ENCODE measurements around the gene DUSP2.

DUSP2 gene

GRCh38 chr2:96113367-96113677 is 31.9 kb downstream of the DUSP2 start:
- H3K36me3 Mint-ChIP-seq (ENCODE audit: low read depth): peaks cover 6% of the 10 kb centered on the region
- no peak overlapping the region for H3K27ac Mint-ChIP-seq

GRCh38 chr2:96112501-96113366 is 32.5 kb downstream of the DUSP2 start:
- no peak overlapping the region for H3K4me3 Mint-ChIP-seq
- H3K9me3 Mint-ChIP-seq: peaks cover 10% of the 10 kb centered on the region
- H3K27ac Mint-ChIP-seq: no peak overlapping the region
- TF ChIP-seq, protein P1, sequence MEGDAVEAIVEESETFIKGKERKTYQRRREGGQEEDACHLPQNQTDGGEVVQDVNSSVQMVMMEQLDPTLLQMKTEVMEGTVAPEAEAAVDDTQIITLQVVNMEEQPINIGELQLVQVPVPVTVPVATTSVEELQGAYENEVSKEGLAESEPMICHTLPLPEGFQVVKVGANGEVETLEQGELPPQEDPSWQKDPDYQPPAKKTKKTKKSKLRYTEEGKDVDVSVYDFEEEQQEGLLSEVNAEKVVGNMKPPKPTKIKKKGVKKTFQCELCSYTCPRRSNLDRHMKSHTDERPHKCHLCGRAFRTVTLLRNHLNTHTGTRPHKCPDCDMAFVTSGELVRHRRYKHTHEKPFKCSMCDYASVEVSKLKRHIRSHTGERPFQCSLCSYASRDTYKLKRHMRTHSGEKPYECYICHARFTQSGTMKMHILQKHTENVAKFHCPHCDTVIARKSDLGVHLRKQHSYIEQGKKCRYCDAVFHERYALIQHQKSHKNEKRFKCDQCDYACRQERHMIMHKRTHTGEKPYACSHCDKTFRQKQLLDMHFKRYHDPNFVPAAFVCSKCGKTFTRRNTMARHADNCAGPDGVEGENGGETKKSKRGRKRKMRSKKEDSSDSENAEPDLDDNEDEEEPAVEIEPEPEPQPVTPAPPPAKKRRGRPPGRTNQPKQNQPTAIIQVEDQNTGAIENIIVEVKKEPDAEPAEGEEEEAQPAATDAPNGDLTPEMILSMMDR (IDR thresholded peaks at IDR 0.05): no peak
- H3K27me3 Mint-ChIP-seq (ENCODE audit: low read depth, poor library complexity): peaks cover 47% of the 10 kb centered on the region
- H3K36me3 Mint-ChIP-seq (ENCODE audit: low read depth): peaks cover 6% of the 10 kb centered on the region
- no peak for DNase-seq
- H3K4me1 Mint-ChIP-seq: peaks cover 35% of the 10 kb centered on the region

More at GRCh38 chr2:96113367-96113677, 31.9 kb downstream of the DUSP2 start:
- H3K27me3 Mint-ChIP-seq (ENCODE audit: low read depth, poor library complexity): peaks cover 53% of the 10 kb centered on the region
- H3K4me3 Mint-ChIP-seq: no peak overlapping the region
- H3K9me3 Mint-ChIP-seq: peaks cover 10% of the 10 kb centered on the region
- TF ChIP-seq, protein P1 (IDR thresholded peaks at IDR 0.05): no peak
- peaks cover 30% of the 10 kb centered on the region for H3K4me1 Mint-ChIP-seq
- no peak for DNase-seq

DNA sequence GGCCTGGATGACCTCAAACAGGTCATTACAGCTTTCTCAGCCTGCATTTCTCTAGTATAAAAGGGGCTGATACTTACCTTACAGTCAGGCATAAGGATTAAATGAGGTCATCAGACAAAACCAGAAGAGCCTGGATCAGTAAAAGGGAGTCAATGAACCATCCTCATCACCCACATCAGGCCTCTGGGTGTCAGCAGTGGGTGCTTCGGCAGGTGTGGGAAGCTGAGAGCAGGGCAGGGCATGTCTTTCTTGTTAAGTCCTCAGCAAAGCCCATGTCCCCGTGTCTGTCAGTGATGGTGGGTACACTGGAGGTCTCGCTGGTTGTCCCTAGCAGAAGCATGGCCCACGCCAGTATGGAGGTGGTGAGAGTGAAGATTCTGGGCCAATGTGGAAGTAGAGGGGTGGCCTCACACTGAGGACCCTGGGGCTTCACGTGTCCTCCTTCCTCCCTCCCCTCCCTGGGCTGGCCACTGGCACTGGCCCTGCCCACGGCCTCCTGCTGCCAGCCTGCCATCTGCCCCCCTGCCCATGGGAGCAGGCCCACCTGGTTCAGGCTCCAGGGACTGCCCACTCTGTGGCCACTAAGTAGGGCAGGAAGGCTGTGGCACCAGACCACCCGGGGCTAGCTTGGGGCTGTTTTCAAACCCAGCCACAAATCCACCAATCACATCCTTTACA is 33.3 kb downstream of the DUSP2 start:
- H3K27me3 Mint-ChIP-seq (ENCODE audit: low read depth, poor library complexity): peaks cover 40% of the 10 kb centered on the region
- no peak for DNase-seq
- peaks cover 36% of the 10 kb centered on the region for H3K4me1 Mint-ChIP-seq
- no peak overlapping the region for H3K27ac Mint-ChIP-seq
- H3K9me3 Mint-ChIP-seq: peaks cover 10% of the 10 kb centered on the region
- H3K36me3 Mint-ChIP-seq (ENCODE audit: low read depth): peaks cover 6% of the 10 kb centered on the region
- TF ChIP-seq, protein P1 (IDR thresholded peaks at IDR 0.05): no peak
- H3K4me3 Mint-ChIP-seq: no peak overlapping the region

DNA sequence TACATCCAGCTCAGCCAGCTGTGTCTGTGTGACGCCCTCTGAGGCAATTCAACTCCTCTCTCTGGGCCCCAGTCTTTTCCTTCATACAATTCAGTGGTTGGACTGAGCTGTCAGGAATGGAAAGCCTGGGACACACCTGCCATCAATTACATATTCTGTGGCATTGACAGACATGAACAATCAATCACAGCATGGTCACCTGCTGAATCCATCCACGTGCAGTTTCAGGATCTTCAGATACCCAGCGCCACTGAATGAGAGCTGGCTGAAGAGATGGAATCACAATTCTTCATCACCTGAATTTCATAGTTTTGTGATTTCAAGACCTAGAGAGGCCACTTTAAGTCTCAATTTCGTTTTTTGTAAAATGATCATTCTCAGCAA is 34.0 kb downstream of the DUSP2 start:
- no peak for DNase-seq
- TF ChIP-seq, protein P1 (IDR thresholded peaks at IDR 0.05): no peak
- Mint-ChIP-seq H3K4me1 (peaks cover 36% of the 10 kb centered on the region), H3K9me3 (peaks cover 12% of the 10 kb centered on the region), H3K4me3 (no peak overlapping the region), H3K27me3 (ENCODE audit: low read depth, poor library complexity) (peaks cover 38% of the 10 kb centered on the region), H3K27ac (no peak overlapping the region), H3K36me3 (ENCODE audit: low read depth) (peaks cover 6% of the 10 kb centered on the region)

DNA sequence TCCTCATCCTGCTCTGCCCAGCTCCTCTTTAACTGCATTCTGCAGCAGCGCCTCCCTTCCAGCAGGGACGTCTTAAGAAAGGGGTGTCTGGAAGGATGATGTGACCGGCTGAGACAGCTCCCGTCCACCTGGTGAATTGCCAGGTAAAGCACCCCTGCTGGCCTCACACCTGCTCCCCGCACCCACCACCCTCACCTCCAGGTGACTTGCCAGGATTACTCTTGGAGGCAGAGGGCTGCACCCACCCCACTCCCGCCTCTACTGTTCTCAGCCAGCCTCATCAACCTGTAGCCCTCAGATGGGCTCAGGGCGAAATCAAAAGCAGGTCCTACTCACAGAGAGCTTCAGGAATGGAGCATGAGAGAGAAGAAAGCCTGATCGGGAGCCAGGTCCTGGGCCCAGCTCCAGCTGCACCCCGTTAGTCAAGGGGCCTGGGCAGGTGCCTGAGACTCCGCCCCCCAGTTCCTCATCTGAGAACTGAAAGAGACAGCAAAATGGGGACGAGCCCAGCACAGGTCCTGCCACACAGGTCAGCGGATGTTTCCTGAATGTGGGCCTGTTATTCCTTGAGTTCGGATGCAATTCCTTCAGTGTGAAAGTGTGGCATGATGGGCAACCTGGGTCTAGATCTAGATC is 34.5 kb downstream of the DUSP2 start:
- Mint-ChIP-seq H3K27me3 (ENCODE audit: low read depth, poor library complexity) (peaks cover 34% of the 10 kb centered on the region), H3K4me1 (peaks cover 35% of the 10 kb centered on the region), H3K4me3 (no peak overlapping the region), H3K27ac (no peak overlapping the region), H3K9me3 (peaks cover 16% of the 10 kb centered on the region), H3K36me3 (ENCODE audit: low read depth) (peaks cover 6% of the 10 kb centered on the region)
- no peak for DNase-seq
- TF ChIP-seq, protein P1 (IDR thresholded peaks at IDR 0.05): no peak

Data from nephron progenitor cell (in vitro differentiated cells).